ENCODE data around the gene PDRG1.

PDRG1 gene

DNA sequence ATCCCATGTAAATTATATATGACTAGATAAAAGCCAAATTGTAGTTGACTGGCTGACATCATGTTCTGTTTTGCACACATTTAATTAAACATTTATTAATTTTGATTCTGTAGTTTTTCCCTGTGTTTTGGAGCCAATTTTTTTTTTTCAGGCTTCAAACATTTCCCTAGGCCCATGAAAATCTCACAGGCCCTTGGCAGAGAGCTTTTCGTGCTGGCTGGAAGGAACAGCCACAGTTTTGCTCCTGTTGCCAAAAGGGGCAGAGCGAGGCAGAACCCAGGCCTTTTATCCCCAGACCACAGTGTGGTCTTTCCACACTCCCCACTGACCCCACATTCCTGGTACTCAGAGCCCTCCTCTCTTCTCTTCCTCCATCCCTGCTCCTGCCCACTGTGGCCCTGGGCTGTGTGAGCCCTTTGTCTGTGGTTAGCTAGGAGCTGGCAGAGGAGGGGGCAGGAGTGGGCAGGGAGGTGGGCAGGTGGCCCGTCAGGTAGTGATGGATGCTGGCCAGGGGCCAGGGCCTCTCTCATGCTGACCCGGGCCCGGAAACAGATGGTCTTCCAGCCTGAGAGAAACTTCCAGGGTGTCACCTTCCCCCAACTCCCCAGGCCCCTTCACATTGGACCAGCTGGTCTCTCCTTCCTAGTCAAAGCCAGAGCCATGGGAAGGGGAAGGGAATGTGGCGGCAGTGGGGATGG, 38.9 kb upstream of the PDRG1 start:
- peaks cover 56% of the 10 kb centered on the region for H3K27me3 Mint-ChIP-seq (ENCODE audit: low read depth)
- no peaks in the 10 kb centered on the region for H3K9me3 Mint-ChIP-seq
- no peak overlapping the region for H3K27ac Mint-ChIP-seq
- no peak overlapping the region for H3K4me3 Mint-ChIP-seq
- no peaks in the 10 kb centered on the region for H3K36me3 Mint-ChIP-seq (ENCODE audit: low read depth)
- H3K4me1 Mint-ChIP-seq = peaks cover 8% of the 10 kb centered on the region
- TF ChIP-seq, protein P1, sequence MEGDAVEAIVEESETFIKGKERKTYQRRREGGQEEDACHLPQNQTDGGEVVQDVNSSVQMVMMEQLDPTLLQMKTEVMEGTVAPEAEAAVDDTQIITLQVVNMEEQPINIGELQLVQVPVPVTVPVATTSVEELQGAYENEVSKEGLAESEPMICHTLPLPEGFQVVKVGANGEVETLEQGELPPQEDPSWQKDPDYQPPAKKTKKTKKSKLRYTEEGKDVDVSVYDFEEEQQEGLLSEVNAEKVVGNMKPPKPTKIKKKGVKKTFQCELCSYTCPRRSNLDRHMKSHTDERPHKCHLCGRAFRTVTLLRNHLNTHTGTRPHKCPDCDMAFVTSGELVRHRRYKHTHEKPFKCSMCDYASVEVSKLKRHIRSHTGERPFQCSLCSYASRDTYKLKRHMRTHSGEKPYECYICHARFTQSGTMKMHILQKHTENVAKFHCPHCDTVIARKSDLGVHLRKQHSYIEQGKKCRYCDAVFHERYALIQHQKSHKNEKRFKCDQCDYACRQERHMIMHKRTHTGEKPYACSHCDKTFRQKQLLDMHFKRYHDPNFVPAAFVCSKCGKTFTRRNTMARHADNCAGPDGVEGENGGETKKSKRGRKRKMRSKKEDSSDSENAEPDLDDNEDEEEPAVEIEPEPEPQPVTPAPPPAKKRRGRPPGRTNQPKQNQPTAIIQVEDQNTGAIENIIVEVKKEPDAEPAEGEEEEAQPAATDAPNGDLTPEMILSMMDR (IDR thresholded peaks at IDR 0.05; ENCODE audit: unreplicated experiment in 3 of 3) = no peak

DNA sequence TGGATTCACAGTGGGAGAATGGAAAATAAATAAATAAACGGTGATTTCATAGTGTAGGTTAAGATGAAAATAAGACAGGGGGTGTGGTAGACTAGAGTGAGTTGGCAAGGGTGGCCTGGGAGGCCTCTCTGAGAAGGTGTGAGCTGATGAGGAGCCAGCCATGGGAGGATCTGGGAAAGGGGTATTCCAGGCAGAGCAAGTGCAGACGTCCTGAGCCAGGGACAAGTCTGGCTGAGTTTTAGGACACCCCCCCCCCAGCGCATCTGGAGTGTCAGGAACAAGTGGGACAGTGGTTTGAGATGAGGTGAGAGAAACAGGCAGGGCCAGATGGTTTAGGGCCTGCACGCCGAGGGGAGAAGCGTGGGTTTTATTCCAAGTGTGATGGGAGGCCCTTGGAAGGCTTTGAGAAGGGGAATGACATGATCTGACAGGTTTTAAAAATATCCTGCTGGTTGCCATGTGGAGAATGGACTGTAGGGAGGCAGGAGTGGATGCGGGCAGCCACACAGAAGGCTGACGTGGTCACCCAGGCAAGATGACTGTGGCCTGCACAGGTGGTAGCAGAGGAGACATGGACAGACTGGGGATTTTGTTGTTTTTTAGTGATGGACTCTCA, 37.3 kb upstream of the PDRG1 start:
- no peak overlapping the region for H3K27ac Mint-ChIP-seq
- TF ChIP-seq, protein P1 (IDR thresholded peaks at IDR 0.05; ENCODE audit: unreplicated experiment in 3 of 3) = no peak
- H3K36me3 Mint-ChIP-seq (ENCODE audit: low read depth) = no peaks in the 10 kb centered on the region
- H3K27me3 Mint-ChIP-seq (ENCODE audit: low read depth) = peaks cover 40% of the 10 kb centered on the region
- H3K9me3 Mint-ChIP-seq = no peaks in the 10 kb centered on the region
- H3K4me3 Mint-ChIP-seq = no peak overlapping the region
- peaks cover 8% of the 10 kb centered on the region for H3K4me1 Mint-ChIP-seq

DNA sequence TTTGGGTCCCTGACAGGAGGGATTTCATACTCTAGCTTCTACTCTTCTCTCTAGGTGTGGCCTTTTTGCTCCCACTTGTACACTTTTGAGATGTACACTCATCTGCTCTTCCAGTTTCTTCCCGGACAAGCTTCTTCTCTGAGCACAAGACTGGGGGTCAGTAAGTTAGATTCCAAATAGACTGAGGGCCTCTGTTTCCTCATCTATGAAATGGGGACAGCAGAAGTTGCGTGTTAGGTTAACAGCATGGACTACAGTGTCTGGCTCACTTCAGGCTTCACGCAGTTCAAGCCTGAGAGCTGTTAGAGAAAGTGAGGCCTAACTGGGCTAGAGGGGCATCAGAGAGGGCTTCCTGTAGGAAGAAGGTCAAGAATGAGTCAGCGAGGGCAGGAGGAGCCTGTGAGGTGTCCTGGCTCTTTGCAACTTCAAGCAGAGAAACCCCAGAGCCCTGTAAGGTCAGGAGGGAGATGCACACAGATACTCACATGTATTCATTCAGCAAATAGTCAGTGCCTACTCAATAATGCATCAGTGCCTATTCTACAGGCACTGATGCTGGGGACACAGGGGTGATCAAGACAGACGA, 36.7 kb upstream of the PDRG1 start:
- Mint-ChIP-seq H3K4me3 (no peak overlapping the region), H3K4me1 (peaks cover 8% of the 10 kb centered on the region), H3K9me3 (no peaks in the 10 kb centered on the region), H3K27me3 (ENCODE audit: low read depth) (peaks cover 33% of the 10 kb centered on the region), H3K27ac (no peak overlapping the region), H3K36me3 (ENCODE audit: low read depth) (no peaks in the 10 kb centered on the region)
- TF ChIP-seq, protein P1 (IDR thresholded peaks at IDR 0.05; ENCODE audit: unreplicated experiment in 3 of 3) = no peak

DNA sequence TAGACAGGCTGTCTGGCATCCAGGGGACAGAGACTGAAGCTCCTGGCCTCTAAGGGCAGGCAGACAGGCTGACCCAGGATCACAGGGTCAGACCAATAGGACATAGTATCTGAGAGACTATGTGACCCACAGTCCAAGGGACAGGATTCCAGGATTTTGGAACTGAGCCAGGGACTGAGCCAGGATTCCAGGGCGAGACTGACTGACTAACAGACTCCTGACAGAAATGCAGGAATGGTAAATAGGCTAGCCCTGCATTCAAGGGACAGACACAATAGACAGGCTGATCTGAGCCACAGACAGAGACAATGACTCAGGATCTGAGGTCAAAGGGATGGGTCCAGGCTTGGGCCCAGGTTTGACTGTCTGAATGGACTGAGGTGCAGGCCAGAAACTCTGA, 35.9 kb upstream of the PDRG1 start:
- no peaks in the 10 kb centered on the region for H3K9me3 Mint-ChIP-seq
- TF ChIP-seq, protein P1 (IDR thresholded peaks at IDR 0.05; ENCODE audit: unreplicated experiment in 3 of 3) = no peak
- H3K27me3 Mint-ChIP-seq (ENCODE audit: low read depth) = peaks cover 26% of the 10 kb centered on the region
- H3K36me3 Mint-ChIP-seq (ENCODE audit: low read depth) = no peaks in the 10 kb centered on the region
- no peak overlapping the region for H3K4me3 Mint-ChIP-seq
- peaks cover 8% of the 10 kb centered on the region for H3K4me1 Mint-ChIP-seq
- no peak overlapping the region for H3K27ac Mint-ChIP-seq

DNA sequence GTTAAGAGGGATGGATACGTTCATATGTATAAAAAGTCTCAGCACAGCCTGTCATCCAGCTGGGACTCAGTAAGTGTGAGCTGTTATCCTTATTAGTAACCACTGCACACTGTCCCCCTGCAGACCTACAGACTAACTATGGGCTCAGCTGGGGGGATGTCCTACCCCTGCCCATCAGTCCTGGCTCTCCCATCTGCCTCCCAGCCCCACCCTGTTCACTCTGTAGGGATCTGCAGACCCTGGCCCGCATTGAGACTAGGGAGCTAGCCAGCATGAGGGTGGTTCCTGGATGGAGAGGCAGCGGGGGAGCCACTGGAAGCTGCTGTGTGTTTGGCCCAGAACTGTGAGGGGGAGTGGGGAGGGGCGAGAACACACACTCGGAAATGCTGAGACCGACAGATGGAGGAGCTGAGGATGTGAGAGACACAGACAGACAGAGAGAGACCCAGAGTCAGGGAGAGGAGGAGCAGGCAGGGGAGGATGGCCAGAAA, 33.2 kb upstream of the PDRG1 start:
- H3K27me3 Mint-ChIP-seq (ENCODE audit: low read depth) = peaks cover 13% of the 10 kb centered on the region
- no peak overlapping the region for H3K27ac Mint-ChIP-seq
- H3K4me1 Mint-ChIP-seq = peaks cover 8% of the 10 kb centered on the region
- H3K4me3 Mint-ChIP-seq = no peak overlapping the region
- no peaks in the 10 kb centered on the region for H3K36me3 Mint-ChIP-seq (ENCODE audit: low read depth)
- H3K9me3 Mint-ChIP-seq = no peaks in the 10 kb centered on the region
- TF ChIP-seq, protein P1 (IDR thresholded peaks at IDR 0.05; ENCODE audit: unreplicated experiment in 3 of 3) = no peak
